Chondrocyte (in vitro differentiated cells): ENCODE data around the gene ADSS1. TPM values are rescaled to one million over a fixed set of nuclear protein-coding genes. Genes with fewer than 3 reads are reported as not detected.

Source experiments
- DNase-seq: peaks from one replicate; pipeline ENCODE4 v3.0.0; 2021; ENCODE audit warnings: mixed read lengths, low spot score
- H3K27ac Mint-ChIP-seq: one replicate; pipeline ENCODE4 v1.8.0; 2021; ENCODE audit warnings: mild to moderate bottlenecking, moderate library complexity, mixed read lengths; ENCODE audit not compliant: unreplicated experiment
- H3K27me3 Mint-ChIP-seq: 2 replicates; pipeline ENCODE4 v1.8.0; 2021; ENCODE audit warnings: low read depth, mixed read lengths
- H3K36me3 Mint-ChIP-seq: 2 replicates; pipeline ENCODE4 v1.8.0; 2021; ENCODE audit warnings: low read depth, mixed read lengths
- H3K4me1 Mint-ChIP-seq: 2 replicates; pipeline ENCODE4 v1.8.0; 2021; ENCODE audit warnings: low read depth, mild to moderate bottlenecking, mixed read lengths
- H3K4me3 Mint-ChIP-seq: one replicate; pipeline ENCODE4 v1.8.0; 2021; ENCODE audit warnings: mild to moderate bottlenecking, moderate library complexity, mixed read lengths; ENCODE audit not compliant: unreplicated experiment
- H3K9me3 Mint-ChIP-seq: 2 replicates; pipeline ENCODE4 v1.8.0; 2021; ENCODE audit warnings: low read depth, mixed read lengths
- total RNA-seq: library from RNA; stranded (reverse); gene quantifications from 3 replicates; pipeline ENCODE4 v1.2.1, GENCODE V29; 2021
- TF ChIP-seq, protein P1 (sequence below): fragments of 200-600 bp; sonication (generic); IDR thresholded peaks from 2 replicates; pipeline ENCODE4 v1.5.0; 2021; ENCODE audit warnings: antibody characterized with exemption, mild to moderate bottlenecking, moderate library complexity

Gene ADSS1
- total RNA-seq, 1 donor from 2014 or later: 7.1 TPM

- Mint-ChIP-seq H3K27me3 (no peaks in the 10 kb centered on the region), H3K36me3 (peaks cover 10% of the 10 kb centered on the region), H3K27ac (no peak overlapping the region), H3K4me3 (no peak overlapping the region), H3K9me3 (no peaks in the 10 kb centered on the region), H3K4me1 (peaks cover 5% of the 10 kb centered on the region)
- TF ChIP-seq, protein P1, sequence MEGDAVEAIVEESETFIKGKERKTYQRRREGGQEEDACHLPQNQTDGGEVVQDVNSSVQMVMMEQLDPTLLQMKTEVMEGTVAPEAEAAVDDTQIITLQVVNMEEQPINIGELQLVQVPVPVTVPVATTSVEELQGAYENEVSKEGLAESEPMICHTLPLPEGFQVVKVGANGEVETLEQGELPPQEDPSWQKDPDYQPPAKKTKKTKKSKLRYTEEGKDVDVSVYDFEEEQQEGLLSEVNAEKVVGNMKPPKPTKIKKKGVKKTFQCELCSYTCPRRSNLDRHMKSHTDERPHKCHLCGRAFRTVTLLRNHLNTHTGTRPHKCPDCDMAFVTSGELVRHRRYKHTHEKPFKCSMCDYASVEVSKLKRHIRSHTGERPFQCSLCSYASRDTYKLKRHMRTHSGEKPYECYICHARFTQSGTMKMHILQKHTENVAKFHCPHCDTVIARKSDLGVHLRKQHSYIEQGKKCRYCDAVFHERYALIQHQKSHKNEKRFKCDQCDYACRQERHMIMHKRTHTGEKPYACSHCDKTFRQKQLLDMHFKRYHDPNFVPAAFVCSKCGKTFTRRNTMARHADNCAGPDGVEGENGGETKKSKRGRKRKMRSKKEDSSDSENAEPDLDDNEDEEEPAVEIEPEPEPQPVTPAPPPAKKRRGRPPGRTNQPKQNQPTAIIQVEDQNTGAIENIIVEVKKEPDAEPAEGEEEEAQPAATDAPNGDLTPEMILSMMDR: no peak
- DNase-seq: no peak
Measured at GRCh38 chr14:104710071-104710735, 13.8 kb upstream of the ADSS1 start.

GRCh38 chr14:104712881-104713734 lies 10.9 kb upstream of the ADSS1 start:
- H3K36me3 Mint-ChIP-seq: peaks cover 14% of the 10 kb centered on the region
- TF ChIP-seq, protein P1: no peak
- H3K9me3 Mint-ChIP-seq: no peaks in the 10 kb centered on the region

DNA sequence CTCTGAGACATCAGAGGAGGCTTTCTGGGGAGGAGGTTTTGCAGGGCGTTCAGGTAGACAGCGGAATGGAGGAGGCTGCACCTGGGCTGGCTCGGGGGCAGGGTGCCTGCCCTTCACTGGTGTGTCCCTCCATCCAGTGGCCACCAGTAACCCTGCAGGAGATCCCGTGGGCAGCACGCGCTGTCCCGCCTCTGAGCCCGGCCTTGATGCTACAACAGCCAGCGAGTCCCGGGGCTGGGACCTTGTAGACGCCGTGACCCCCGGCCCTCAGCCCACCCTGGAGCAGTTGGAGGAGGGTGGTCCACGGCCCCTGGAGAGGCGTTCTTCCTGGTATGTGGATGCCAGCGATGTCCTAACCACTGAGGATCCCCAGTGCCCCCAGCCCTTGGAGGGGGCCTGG lies 10.0 kb upstream of the ADSS1 start:
- DNase-seq: no peak
- Mint-ChIP-seq H3K9me3 (no peaks in the 10 kb centered on the region), H3K4me3 (no peak overlapping the region), H3K36me3 (peaks cover 14% of the 10 kb centered on the region), H3K4me1 (no peaks in the 10 kb centered on the region), H3K27me3 (no peaks in the 10 kb centered on the region), H3K27ac (no peak overlapping the region)
- TF ChIP-seq, protein P1: no peak

More at GRCh38 chr14:104712881-104713734, 10.9 kb upstream of the ADSS1 start:
- no peak for DNase-seq
- H3K27me3 Mint-ChIP-seq: no peaks in the 10 kb centered on the region
- H3K4me3 Mint-ChIP-seq: no peak overlapping the region
- peaks cover 3% of the 10 kb centered on the region for H3K4me1 Mint-ChIP-seq
- no peak overlapping the region for H3K27ac Mint-ChIP-seq

GRCh38 chr14:104714681-104715080 lies 9.3 kb upstream of the ADSS1 start:
- Mint-ChIP-seq H3K9me3 (no peaks in the 10 kb centered on the region), H3K27me3 (no peaks in the 10 kb centered on the region), H3K27ac (no peak overlapping the region)

DNA sequence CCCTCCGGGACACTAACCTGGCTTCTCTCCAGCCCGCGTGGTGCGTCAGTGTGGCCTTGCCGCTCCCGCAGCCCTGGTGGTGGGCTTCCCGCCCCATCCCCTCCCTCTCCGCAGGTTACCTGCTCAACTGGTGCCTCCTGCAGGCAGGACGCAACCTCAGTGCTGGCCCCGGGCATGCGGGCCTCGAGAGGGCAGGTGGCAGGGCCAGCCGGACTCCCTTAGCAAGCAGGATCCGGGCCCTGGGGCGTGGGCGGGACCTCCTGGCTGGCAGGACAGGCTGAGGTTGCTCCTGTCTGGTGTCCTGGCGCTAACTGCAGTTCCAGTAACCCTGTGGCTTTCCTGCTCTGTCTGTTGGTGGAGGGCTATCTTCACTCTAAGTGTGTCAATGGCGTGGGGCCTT lies 8.6 kb upstream of the ADSS1 start:
- Mint-ChIP-seq H3K4me3 (no peak overlapping the region), H3K9me3 (no peaks in the 10 kb centered on the region), H3K36me3 (peaks cover 14% of the 10 kb centered on the region), H3K27ac (no peak overlapping the region), H3K27me3 (no peaks in the 10 kb centered on the region), H3K4me1 (no peaks in the 10 kb centered on the region)
- no peak for DNase-seq
- TF ChIP-seq, protein P1: no peak

More at GRCh38 chr14:104714681-104715080, 9.3 kb upstream of the ADSS1 start:
- no peak for DNase-seq
- no peak overlapping the region for H3K4me3 Mint-ChIP-seq
- peaks cover 14% of the 10 kb centered on the region for H3K36me3 Mint-ChIP-seq
- H3K4me1 Mint-ChIP-seq: no peaks in the 10 kb centered on the region
- TF ChIP-seq, protein P1: no peak
